ENCODE measurements around the gene MARF1.
A peak's percentile ranks its signal among the peaks of the same experiment; 100 is the strongest.
"Not testable (repeated sequence)": the region's sequence is repeated elsewhere in the genome, so short reads cannot be mapped to it uniquely, and the experiment has no call there.

Gene MARF1

GRCh38 chr16:15643048-15643945 lies at the start of gene MARF1:
MARF1 (minus strand) TSS chr16:15643154; CDS start chr16:15639233, 3,921 bp downstream.
- H3K4me3 ChIP-seq (ENCODE audit: low read length): peak within 1 kb of the TSS; percentile 99
- H3K27me3 ChIP-seq (ENCODE audit: control insufficient read depth, insufficient read depth, low read length): no peaks in the 10 kb centered on the region
- H3K36me3 ChIP-seq (ENCODE audit: control insufficient read depth, insufficient read depth, low read length): no peaks in the 10 kb centered on the region
- peaks cover 6% of the 10 kb centered on the region for H3K4me1 ChIP-seq (ENCODE audit: control insufficient read depth, insufficient read depth, low read length)
- H3K27ac ChIP-seq (ENCODE audit: low read depth, low read length): peak within 1 kb of the TSS; percentile 100
- peak within 1 kb of the TSS; percentile 100 for H3K9ac ChIP-seq (ENCODE audit: low read length)

GRCh38 chr16:15692508-15692907 lies 49.6 kb upstream of the MARF1 start:
- not testable (repeated sequence) for H3K4me3 ChIP-seq (ENCODE audit: low read length); H3K9ac ChIP-seq (ENCODE audit: low read length); H3K27me3 ChIP-seq (ENCODE audit: control insufficient read depth, insufficient read depth, low read length); H3K27ac ChIP-seq (ENCODE audit: low read depth, low read length); H3K4me1 ChIP-seq (ENCODE audit: control insufficient read depth, insufficient read depth, low read length)
- peaks cover 19% of the 10 kb centered on the region for H3K36me3 ChIP-seq (ENCODE audit: control insufficient read depth, insufficient read depth, low read length)

GRCh38 chr16:15691046-15691445 lies 48.1 kb upstream of the MARF1 start:
- Histone ChIP-seq H3K4me1 (ENCODE audit: control insufficient read depth, insufficient read depth, low read length) (no peaks in the 10 kb centered on the region), H3K9ac (ENCODE audit: low read length) (no peak overlapping the region), H3K4me3 (ENCODE audit: low read length) (no peak overlapping the region), H3K27me3 (ENCODE audit: control insufficient read depth, insufficient read depth, low read length) (no peaks in the 10 kb centered on the region), H3K27ac (ENCODE audit: low read depth, low read length) (no peak overlapping the region), H3K36me3 (ENCODE audit: control insufficient read depth, insufficient read depth, low read length) (peaks cover 25% of the 10 kb centered on the region)

DNA sequence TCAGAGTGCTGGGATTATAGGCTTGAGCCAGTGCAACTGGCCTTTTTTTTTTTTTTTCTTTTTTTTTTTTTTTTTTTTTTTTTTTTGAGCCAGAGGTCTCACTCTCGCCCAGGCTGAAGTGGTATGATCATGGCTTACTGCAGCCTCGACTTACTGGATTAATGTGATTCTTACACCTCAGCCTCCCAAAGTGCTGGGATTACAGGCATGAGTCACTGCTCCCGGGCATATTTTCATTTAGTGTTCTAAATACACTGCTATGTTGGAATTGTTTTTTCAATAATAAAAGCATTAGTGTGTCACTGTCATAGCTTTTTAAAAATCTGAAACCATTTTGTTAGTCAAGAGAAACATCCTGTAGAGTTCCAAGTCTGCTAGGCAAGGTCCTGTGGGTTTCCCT lies 47.3 kb upstream of the MARF1 start:
- Histone ChIP-seq H3K27ac (ENCODE audit: low read depth, low read length) (no peak overlapping the region), H3K4me1 (ENCODE audit: control insufficient read depth, insufficient read depth, low read length) (no peaks in the 10 kb centered on the region), H3K36me3 (ENCODE audit: control insufficient read depth, insufficient read depth, low read length) (peaks cover 23% of the 10 kb centered on the region), H3K9ac (ENCODE audit: low read length) (no peak overlapping the region), H3K4me3 (ENCODE audit: low read length) (no peak overlapping the region), H3K27me3 (ENCODE audit: control insufficient read depth, insufficient read depth, low read length) (no peaks in the 10 kb centered on the region)

DNA sequence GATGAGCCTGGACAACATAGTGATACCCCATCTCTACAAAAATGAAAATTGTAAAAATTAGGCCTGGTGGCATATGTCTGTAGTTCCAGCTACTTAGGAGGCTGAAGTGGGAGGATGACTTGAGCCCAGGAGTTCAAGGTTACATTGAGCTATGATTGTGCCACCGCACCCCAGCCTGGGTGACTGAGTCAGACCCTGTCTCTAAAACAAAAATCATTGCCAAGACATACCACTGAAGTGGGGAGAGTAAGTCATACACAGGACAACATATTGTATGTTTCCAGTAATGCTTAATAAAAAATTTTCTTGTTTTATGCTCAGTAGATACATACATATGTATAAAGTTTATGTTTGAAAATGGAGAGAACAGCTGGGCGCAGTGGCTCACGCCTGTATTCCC lies 46.3 kb upstream of the MARF1 start:
- peaks cover 20% of the 10 kb centered on the region for H3K36me3 ChIP-seq (ENCODE audit: control insufficient read depth, insufficient read depth, low read length)

DNA sequence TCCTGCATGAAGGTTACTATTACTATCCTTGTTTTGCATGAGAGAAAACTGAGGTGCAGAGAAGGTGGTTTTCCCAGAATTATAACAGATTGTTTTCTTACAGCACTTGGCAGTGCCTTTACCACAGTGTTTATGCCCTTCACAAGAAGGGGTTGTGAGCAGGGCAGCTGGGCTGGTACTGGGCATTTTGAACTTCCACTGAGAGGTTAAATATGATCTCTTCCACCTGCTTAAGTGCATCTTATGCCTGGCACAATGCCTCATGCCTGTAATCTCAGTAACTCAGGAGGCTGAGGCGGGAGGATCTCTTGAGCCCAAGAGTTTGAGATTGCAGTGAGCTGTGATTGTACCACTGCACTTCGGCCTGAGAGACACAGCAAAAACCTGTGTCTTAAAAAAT lies 43.3 kb upstream of the MARF1 start:
- H3K27me3 ChIP-seq (ENCODE audit: control insufficient read depth, insufficient read depth, low read length): no peaks in the 10 kb centered on the region
- H3K4me3 ChIP-seq (ENCODE audit: low read length): no peak overlapping the region
- peaks cover 16% of the 10 kb centered on the region for H3K36me3 ChIP-seq (ENCODE audit: control insufficient read depth, insufficient read depth, low read length)
- no peaks in the 10 kb centered on the region for H3K4me1 ChIP-seq (ENCODE audit: control insufficient read depth, insufficient read depth, low read length)
- H3K9ac ChIP-seq (ENCODE audit: low read length): no peak overlapping the region
- H3K27ac ChIP-seq (ENCODE audit: low read depth, low read length): no peak overlapping the region

More for the DNA sequence above, 46.3 kb upstream of the MARF1 start:
- Histone ChIP-seq H3K4me3 (ENCODE audit: low read length) (no peak overlapping the region), H3K27me3 (ENCODE audit: control insufficient read depth, insufficient read depth, low read length) (no peaks in the 10 kb centered on the region), H3K27ac (ENCODE audit: low read depth, low read length) (no peak overlapping the region), H3K4me1 (ENCODE audit: control insufficient read depth, insufficient read depth, low read length) (no peaks in the 10 kb centered on the region), H3K9ac (ENCODE audit: low read length) (no peak overlapping the region)

DNA sequence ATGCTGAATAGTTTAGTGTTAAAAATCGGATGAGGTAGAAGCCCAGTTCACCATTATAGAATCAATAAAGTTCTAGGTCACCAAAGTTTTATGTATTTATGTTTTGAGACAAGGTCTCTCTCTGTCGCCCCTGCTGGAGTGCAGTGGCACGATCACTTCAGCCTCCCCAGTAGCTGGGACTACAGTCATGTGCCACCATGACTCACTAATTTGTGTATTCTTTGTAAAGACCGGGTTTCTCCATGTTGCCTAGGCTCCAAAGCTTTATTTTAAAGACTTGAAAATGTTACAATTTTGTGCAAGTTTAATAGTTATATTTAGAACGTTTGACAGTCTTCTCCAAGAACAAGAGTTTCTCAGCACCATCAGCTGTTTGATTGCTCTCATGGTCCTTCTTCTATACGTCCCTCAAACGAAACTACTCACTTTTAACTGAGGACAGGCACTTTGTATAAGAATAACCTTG lies 39.2 kb upstream of the MARF1 start:
- no peaks in the 10 kb centered on the region for H3K27me3 ChIP-seq (ENCODE audit: control insufficient read depth, insufficient read depth, low read length)
- H3K27ac ChIP-seq (ENCODE audit: low read depth, low read length): no peak overlapping the region
- H3K4me3 ChIP-seq (ENCODE audit: low read length): no peak overlapping the region
- no peaks in the 10 kb centered on the region for H3K4me1 ChIP-seq (ENCODE audit: control insufficient read depth, insufficient read depth, low read length)
- H3K36me3 ChIP-seq (ENCODE audit: control insufficient read depth, insufficient read depth, low read length): peaks cover 17% of the 10 kb centered on the region
- H3K9ac ChIP-seq (ENCODE audit: low read length): no peak overlapping the region

DNA sequence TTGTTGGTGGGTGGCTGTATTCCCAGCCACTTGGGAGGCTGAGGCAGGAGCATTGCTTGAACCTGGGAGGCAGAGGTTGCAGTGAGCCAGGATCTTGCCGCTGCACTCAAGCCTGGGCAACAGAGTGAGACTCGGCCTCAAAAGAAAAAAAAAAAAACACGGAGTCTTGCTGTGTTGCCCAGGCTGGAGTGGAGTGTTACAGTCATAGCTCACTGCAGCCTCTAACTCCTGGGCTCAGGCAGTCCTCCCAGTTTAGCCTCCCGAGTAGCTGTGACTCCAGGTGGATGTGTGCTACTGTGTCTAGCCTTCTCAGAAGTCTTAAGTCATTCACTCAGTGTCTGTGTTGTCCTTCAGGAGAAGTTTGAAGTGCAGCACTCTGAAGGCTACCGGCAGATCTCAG lies 34.5 kb upstream of the MARF1 start:
- Histone ChIP-seq H3K36me3 (ENCODE audit: control insufficient read depth, insufficient read depth, low read length) (peaks cover 10% of the 10 kb centered on the region), H3K4me3 (ENCODE audit: low read length) (no peak overlapping the region), H3K4me1 (ENCODE audit: control insufficient read depth, insufficient read depth, low read length) (peaks cover 8% of the 10 kb centered on the region), H3K27ac (ENCODE audit: low read depth, low read length) (no peak overlapping the region), H3K27me3 (ENCODE audit: control insufficient read depth, insufficient read depth, low read length) (no peaks in the 10 kb centered on the region), H3K9ac (ENCODE audit: low read length) (no peak overlapping the region)

- no peak overlapping the region for H3K9ac ChIP-seq (ENCODE audit: low read length)
These were observed 33.6 kb upstream of the MARF1 start for GRCh38 chr16:15676506-15676905.

DNA sequence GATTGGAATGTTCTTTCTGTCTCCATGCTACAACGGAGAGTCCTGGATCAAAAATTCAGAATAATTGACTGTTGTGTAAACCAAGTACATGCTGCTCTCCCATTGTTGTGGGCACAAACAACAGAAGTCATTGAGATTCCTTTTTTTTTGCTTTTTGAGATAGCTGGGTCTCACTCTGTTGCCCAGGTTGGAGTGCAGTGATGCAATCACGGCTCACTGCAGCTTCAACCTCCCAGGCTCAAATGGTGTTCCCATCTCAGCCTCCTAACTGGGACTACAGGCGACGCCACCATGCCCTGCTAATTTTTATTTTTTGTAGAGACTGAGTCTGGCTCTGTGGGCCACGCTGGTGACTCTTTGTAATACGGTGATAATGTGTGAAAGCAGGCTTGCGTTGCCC lies 31.6 kb upstream of the MARF1 start:
- H3K36me3 ChIP-seq (ENCODE audit: control insufficient read depth, insufficient read depth, low read length): peaks cover 13% of the 10 kb centered on the region
- no peaks in the 10 kb centered on the region for H3K27me3 ChIP-seq (ENCODE audit: control insufficient read depth, insufficient read depth, low read length)
- no peak overlapping the region for H3K4me3 ChIP-seq (ENCODE audit: low read length)
- H3K9ac ChIP-seq (ENCODE audit: low read length): no peak overlapping the region
- H3K27ac ChIP-seq (ENCODE audit: low read depth, low read length): no peak overlapping the region
- H3K4me1 ChIP-seq (ENCODE audit: control insufficient read depth, insufficient read depth, low read length): peaks cover 11% of the 10 kb centered on the region

More at GRCh38 chr16:15676506-15676905, 33.6 kb upstream of the MARF1 start:
- Histone ChIP-seq H3K4me1 (ENCODE audit: control insufficient read depth, insufficient read depth, low read length) (peaks cover 11% of the 10 kb centered on the region), H3K27ac (ENCODE audit: low read depth, low read length) (no peak overlapping the region), H3K4me3 (ENCODE audit: low read length) (no peak overlapping the region), H3K27me3 (ENCODE audit: control insufficient read depth, insufficient read depth, low read length) (no peaks in the 10 kb centered on the region), H3K36me3 (ENCODE audit: control insufficient read depth, insufficient read depth, low read length) (peaks cover 10% of the 10 kb centered on the region)

- peak overlapping the region; percentile 27 for H3K4me3 ChIP-seq (ENCODE audit: low read length)
- H3K27me3 ChIP-seq (ENCODE audit: control insufficient read depth, insufficient read depth, low read length): no peaks in the 10 kb centered on the region
- no peak overlapping the region for H3K9ac ChIP-seq (ENCODE audit: low read length)
- H3K27ac ChIP-seq (ENCODE audit: low read depth, low read length): peak overlapping the region; percentile 91
- peaks cover 11% of the 10 kb centered on the region for H3K4me1 ChIP-seq (ENCODE audit: control insufficient read depth, insufficient read depth, low read length)
- peaks cover 15% of the 10 kb centered on the region for H3K36me3 ChIP-seq (ENCODE audit: control insufficient read depth, insufficient read depth, low read length)
These were observed 29.7 kb upstream of the MARF1 start for GRCh38 chr16:15672514-15673167.

GRCh38 chr16:15672127-15672513 lies 29.2 kb upstream of the MARF1 start:
- Histone ChIP-seq H3K4me1 (ENCODE audit: control insufficient read depth, insufficient read depth, low read length) (peaks cover 11% of the 10 kb centered on the region), H3K36me3 (ENCODE audit: control insufficient read depth, insufficient read depth, low read length) (peaks cover 13% of the 10 kb centered on the region), H3K27ac (ENCODE audit: low read depth, low read length) (peak overlapping the region; percentile 91)
- H3K9ac ChIP-seq (ENCODE audit: low read length); H3K27me3 ChIP-seq (ENCODE audit: control insufficient read depth, insufficient read depth, low read length); H3K4me3 ChIP-seq (ENCODE audit: low read length): not testable (repeated sequence)

All from rectal smooth muscle tissue (tissue), 1 donor.